Suprapubic skin (tissue), 4 donors: ENCODE results near the gene PIH1D2.

Experiments used
- CTCF ChIP-seq, 2 donors: fragments of 200-600 bp in 1 of 2; fragments of 450-650 bp in 1 of 2; sonication (generic) in 1 of 2; IDR thresholded peaks; one replicate each; pipeline ENCODE4 v1.5.1; 2016 to 2019; ENCODE audit warnings: antibody characterized with exemption in 2 of 2, mild to moderate bottlenecking in 1 of 2, moderate library complexity in 1 of 2
- EP300 ChIP-seq: sonication (generic); formaldehyde crosslinking; IDR thresholded peaks from one replicate; pipeline ENCODE4 v1.6.1; 2017; ENCODE audit warnings: antibody characterized with exemption
- POLR2AphosphoS5 ChIP-seq, 3 donors: sonication (generic); formaldehyde crosslinking; IDR thresholded peaks; one replicate each; pipeline ENCODE4 v1.6.1; 2017; ENCODE audit warnings: antibody characterized with exemption in 3 of 3

GRCh38 chr11:112062923-112063322 lies 10.9 kb downstream of the PIH1D2 start:
- TF ChIP-seq EP300 (no peak), CTCF (IDR thresholded peaks at IDR 0.05) (no peak), POLR2AphosphoS5 (IDR thresholded peaks at IDR 0.05) (no peak)
